H1 (cell line): Measurements from ENCODE around the gene MTARC2. TPM values are rescaled to one million over a fixed set of nuclear protein-coding genes. Genes with fewer than 3 reads are reported as not detected.
A peak's percentile ranks its signal among the peaks of the same experiment; 100 is the strongest.

ENCODE experiments used
- CTCF ChIA-PET: fragments of 300-600 bp; sonication (Branson Sonifier 250); formaldehyde crosslinking; loops from one replicate; lab custom pipeline; 2021; ENCODE audit not compliant: partially characterized antibody; lab: Charles Lee
- POLR2A ChIA-PET: fragments of 300-600 bp; sonication (Branson Sonifier 250); formaldehyde crosslinking; loops from one replicate; lab custom pipeline; 2021; ENCODE audit warnings: inconsistent platforms; ENCODE audit not compliant: partially characterized antibody; lab: Charles Lee
- DNase-seq, 2 experiments: peaks; one replicate each; pipeline versions ENCODE4 v3.0.0 to v3.0.0-alpha.2; 2010 to 2022; ENCODE audit warnings: low spot score in 2 of 2, low read depth in 1 of 2, mixed read lengths in 1 of 2
- FAIRE-seq: peaks from 2 replicates; lab custom pipeline; 2011; peaks lifted over from hg19 to GRCh38; lab: Jason Lieb, UNC
- H2AFZ ChIP-seq: 2 replicates; pipeline ENCODE4 v1.8.1; 2012; ENCODE audit warnings: low read length, inconsistent platforms
- H2AK5ac ChIP-seq: 2 replicates; pipeline ENCODE4 v1.6.1; 2013; ENCODE audit warnings: low read depth, low read length
- H2BK120ac ChIP-seq: replicated peaks from 2 replicates; pipeline ENCODE3; 2013; ENCODE audit warnings: low read depth, low read length, inconsistent platforms
- H2BK12ac ChIP-seq: 2 replicates; pipeline ENCODE4 v1.6.1; 2013; ENCODE audit warnings: low read depth, low read length
- H2BK15ac ChIP-seq: 2 replicates; pipeline ENCODE4 v1.6.1; 2013; ENCODE audit warnings: low read length
- H2BK20ac ChIP-seq: 2 replicates; pipeline ENCODE4 v1.6.1; 2013; ENCODE audit warnings: low read length
- H2BK5ac ChIP-seq: 2 replicates; pipeline ENCODE4 v1.6.1; 2013; ENCODE audit warnings: low read depth, low read length
- H3K14ac ChIP-seq: 2 replicates; pipeline ENCODE4 v1.6.1; 2013; ENCODE audit warnings: inconsistent platforms; ENCODE audit not compliant: insufficient read length
- H3K18ac ChIP-seq: 2 replicates; pipeline ENCODE4 v1.6.1; 2013; ENCODE audit warnings: low read length; ENCODE audit errors: extremely low read depth
- H3K23ac ChIP-seq: 2 replicates; pipeline ENCODE4 v1.6.1; 2013; ENCODE audit warnings: inconsistent platforms; ENCODE audit not compliant: insufficient read length
- H3K23me2 ChIP-seq: 2 replicates; pipeline ENCODE4 v1.6.1; 2013; ENCODE audit warnings: low read depth, low read length
- H3K27ac ChIP-seq: 2 replicates; pipeline ENCODE4 v1.6.1; 2011; ENCODE audit warnings: low read depth, low read length, inconsistent platforms
- H3K27me3 ChIP-seq, 4 experiments: replicated peaks in 1 of 4; 1 replicate in 1 of 4; 2 replicates in 3 of 4; pipeline versions ENCODE4 v1.6.1 to v1.8.1; 2011 to 2013; ENCODE audit warnings: low read length in 3 of 4, mild to moderate bottlenecking in 3 of 4, inconsistent platforms in 2 of 4, mixed read lengths in 2 of 4, moderate library complexity in 1 of 4; ENCODE audit not compliant: control insufficient read depth in 3 of 4, insufficient read depth in 3 of 4; ENCODE audit errors: extremely low read depth in 1 of 4
- H3K36me3 ChIP-seq, 4 experiments: 2 replicates each; pipeline versions ENCODE4 v1.6.1 to v1.8.1; 2011 to 2013; ENCODE audit warnings: mild to moderate bottlenecking in 4 of 4, low read length in 3 of 4, moderate library complexity in 2 of 4, control low read depth in 1 of 4, inconsistent platforms in 1 of 4; ENCODE audit not compliant: insufficient read depth in 4 of 4, control insufficient read depth in 2 of 4
- H3K4ac ChIP-seq: replicated peaks from 2 replicates; pipeline ENCODE3; 2013; ENCODE audit warnings: low read length, low read depth, mixed read lengths, inconsistent platforms; ENCODE audit not compliant: insufficient read length
- H3K4me1 ChIP-seq, 4 experiments: replicated peaks in 1 of 4; 1 replicate in 1 of 4; 2 replicates in 3 of 4; pipeline versions ENCODE4 v1.6.1 to v1.8.1; 2011 to 2013; ENCODE audit warnings: low read length in 3 of 4, inconsistent platforms in 2 of 4, mixed read lengths in 1 of 4; ENCODE audit not compliant: insufficient read depth in 4 of 4, control insufficient read depth in 3 of 4
- H3K4me2 ChIP-seq, 2 experiments: 2 replicates each; pipeline versions ENCODE4 v1.6.1 to v1.8.1; 2011 to 2013; ENCODE audit warnings: low read depth in 2 of 2, low read length in 2 of 2, control low read depth in 1 of 2, inconsistent platforms in 1 of 2, mild to moderate bottlenecking in 1 of 2; ENCODE audit not compliant: insufficient read depth in 1 of 2
- H3K4me3 ChIP-seq, 4 experiments: fragments of 200-600, 300-600 bp in 1 of 4; sonication (generic), shearing (Covaris generic), sonication (Bioruptor Twin) in 1 of 4; 2 replicates each; pipeline versions ENCODE4 v1.5.1 to v1.8.1; 2011 to 2016; ENCODE audit warnings: low read length in 4 of 4, low read depth in 3 of 4, control low read depth in 2 of 4, inconsistent platforms in 2 of 4, mild to moderate bottlenecking in 2 of 4, mixed read lengths in 1 of 4, moderate library complexity in 1 of 4; ENCODE audit not compliant: insufficient read depth in 2 of 4; ENCODE audit errors: extremely low read depth in 1 of 4
- H3K56ac ChIP-seq: replicated peaks from 2 replicates; pipeline ENCODE3; 2013; ENCODE audit warnings: low read depth, mild to moderate bottlenecking, mixed read lengths, low read length, inconsistent platforms; ENCODE audit not compliant: insufficient read length
- H3K79me1 ChIP-seq: 2 replicates; pipeline ENCODE4 v1.6.1; 2013; ENCODE audit warnings: low read depth, low read length, control low read depth
- H3K79me2 ChIP-seq, 2 experiments: 2 replicates each; pipeline versions ENCODE4 v1.6.1 to v1.8.1; 2012 to 2013; ENCODE audit warnings: low read length in 2 of 2, mild to moderate bottlenecking in 2 of 2, inconsistent platforms in 1 of 2; ENCODE audit not compliant: insufficient read depth in 2 of 2, control insufficient read depth in 1 of 2
- H3K9ac ChIP-seq, 4 experiments: replicated peaks in 1 of 4; 1 replicate in 1 of 4; 2 replicates in 3 of 4; pipeline versions ENCODE4 v1.6.1 to v1.8.1; 2011 to 2013; ENCODE audit warnings: low read depth in 3 of 4, low read length in 3 of 4, control low read depth in 2 of 4, mild to moderate bottlenecking in 2 of 4, moderate library complexity in 2 of 4, inconsistent platforms in 1 of 4; ENCODE audit errors: extremely low read depth in 1 of 4
- H3K9me3 ChIP-seq, 2 experiments: 2 replicates each; pipeline versions ENCODE4 v1.6.1 to v1.8.1; 2012 to 2013; ENCODE audit warnings: mild to moderate bottlenecking in 2 of 2, moderate library complexity in 2 of 2, control low read depth in 1 of 2, inconsistent platforms in 1 of 2, low read depth in 1 of 2, low read length in 1 of 2, mixed read lengths in 1 of 2; ENCODE audit not compliant: insufficient read depth in 2 of 2
- H4K20me1 ChIP-seq, 2 experiments: replicated peaks in 1 of 2; 2 replicates each; pipeline versions ENCODE3 to v1.8.1; 2011 to 2013; ENCODE audit warnings: inconsistent platforms in 2 of 2, low read length in 2 of 2, mild to moderate bottlenecking in 1 of 2; ENCODE audit not compliant: insufficient read depth in 2 of 2, control insufficient read depth in 1 of 2
- H4K5ac ChIP-seq: 2 replicates; pipeline ENCODE4 v1.6.1; 2013; ENCODE audit warnings: low read length, low read depth, mixed read lengths, inconsistent platforms; ENCODE audit not compliant: insufficient read length
- H4K8ac ChIP-seq: 2 replicates; pipeline ENCODE4 v1.8.0; 2013; ENCODE audit warnings: mild to moderate bottlenecking, moderate library complexity, low read length, inconsistent platforms; ENCODE audit not compliant: insufficient read depth; ENCODE audit errors: extremely low read depth
- H4K91ac ChIP-seq: replicated peaks from 2 replicates; pipeline ENCODE3; 2013; ENCODE audit warnings: low read length, mixed read lengths, inconsistent platforms; ENCODE audit not compliant: insufficient read length
- BACH1 ChIP-seq: IDR thresholded peaks from 2 replicates; pipeline ENCODE4 v1.6.1; 2012; ENCODE audit warnings: low read length, improper control_type of control experiment
- CBX8 ChIP-seq: fragments of 300-800, 300-1000 bp; sonication (generic); IDR thresholded peaks from 2 replicates; pipeline ENCODE4 v1.7.1; 2016; ENCODE audit warnings: low read depth, low read length, borderline replicate concordance
- EGR1 ChIP-seq: IDR thresholded peaks from 2 replicates; pipeline ENCODE4 v1.6.1; 2011; ENCODE audit warnings: low read depth, low read length, borderline replicate concordance
- FOSL1 ChIP-seq: IDR thresholded peaks from 2 replicates; pipeline ENCODE4 v1.6.1; 2011; ENCODE audit warnings: mild to moderate bottlenecking, low read depth, low read length, moderate library complexity; ENCODE audit not compliant: insufficient read depth
- JUN ChIP-seq: IDR thresholded peaks from 2 replicates; pipeline ENCODE4 v1.6.1; 2011; ENCODE audit warnings: low read depth, mild to moderate bottlenecking, improper control_type of control experiment, low read length
- KDM1A ChIP-seq: fragments of 200-600, 300-600 bp; sonication (generic); IDR thresholded peaks from 2 replicates; pipeline ENCODE4 v1.7.1; 2016; ENCODE audit warnings: mild to moderate bottlenecking, low read length, borderline replicate concordance
- NANOG ChIP-seq: IDR thresholded peaks from 2 replicates; pipeline ENCODE4 v1.6.1; 2011; ENCODE audit warnings: low read length, low read depth, mild to moderate bottlenecking, inconsistent platforms; ENCODE audit not compliant: insufficient read depth, poor library complexity, severe bottlenecking
- RFX5 ChIP-seq: IDR thresholded peaks from 2 replicates; pipeline ENCODE4 v1.6.1; 2011; ENCODE audit warnings: low read depth, low read length, improper control_type of control experiment, borderline replicate concordance
- SP4 ChIP-seq: IDR thresholded peaks from 2 replicates; pipeline ENCODE4 v1.6.1; 2012; ENCODE audit warnings: low read length, inconsistent platforms
- TEAD4 ChIP-seq: IDR thresholded peaks from 2 replicates; pipeline ENCODE4 v1.6.1; 2012; ENCODE audit warnings: low read depth, low read length, inconsistent platforms, mixed read lengths
- whole genome bisulfite sequencing, 2 experiments: shearing (Covaris generic) in 1 of 2; methylation state at CpG; one replicate each; pipeline versions ENCODE4 v1.1.6 to v1.1.7; 2013 to 2015; ENCODE audit warnings: low lambda C conversion rate in 2 of 2, mixed read lengths in 2 of 2, inconsistent platforms in 1 of 2, low coverage in 1 of 2, missing lambda C conversion rate in 1 of 2; ENCODE audit not compliant: insufficient replicate concordance in 2 of 2, insufficient coverage in 1 of 2, insufficient read length in 1 of 2; ENCODE audit errors: extremely low coverage in 1 of 2, missing lambda C conversion rate in 1 of 2; 5-methylcytosine and 5-hydroxymethylcytosine counted together
- polyA plus RNA-seq, 7 experiments: library from polyadenylated mRNA; depleted of rRNA in 3 of 7; stranded (reverse) in 5 of 7; unstranded in 2 of 7; fragments of >200 nt in 5 of 7; fragments of 200-250 nt in 2 of 7; gene quantifications; 1 replicate in 5 of 7; 2 replicates in 1 of 7; 4 replicates in 1 of 7; pipeline versions ENCODE4 v1.2.1 to v1.2.3, GENCODE V29; 2011 to 2013; ENCODE audit warnings: missing spikeins in 2 of 7, mixed read lengths in 2 of 7
- total RNA-seq: library from RNA; stranded (reverse); fragmentation: NEBNext Ultra II Directional; extraction: Animal tissue kit (Norgen Biotek cat#: 25700); gene quantifications from 2 replicates; pipeline ENCODE4 v1.2.1, GENCODE V29; 2021
- TF ChIP-seq, protein P1 (sequence below): IDR thresholded peaks from 2 replicates; pipeline ENCODE4 v1.6.1; 2012; ENCODE audit warnings: inconsistent platforms

MTARC2 gene
- total and polyA plus RNA-seq, 2 of the 8 experiments (the other 6 are each of a cell fraction or from before 2014, with no cell fraction given) = 7.2 to 7.9 TPM

- Histone ChIP-seq H2AFZ (no peak overlapping the region), H3K27me3 (peaks cover 0 to 28% (median 15%) of the 10 kb centered on the region in 4 experiments; a peak in 6 of 7 replicates)
- no peak for FAIRE-seq
Measured at GRCh38 chr1:220746851-220747250, 1.3 kb upstream of the MTARC2 start.

More at GRCh38 chr1:220746851-220747250, 1.3 kb upstream of the MTARC2 start:
- peaks cover 3 to 9% (median 7%) of the 10 kb centered on the region in 4 experiments; a peak in 5 of 7 replicates for H3K4me1 ChIP-seq
- no peak overlapping the region for H3K4ac ChIP-seq
- H3K9me3 ChIP-seq = no peaks in the 10 kb centered on the region
- H3K23me2 ChIP-seq = peaks cover 9% of the 10 kb centered on the region
- H2AK5ac ChIP-seq = no peak overlapping the region
- no peak overlapping the region for H3K56ac ChIP-seq
- WGBS, 2 experiments = 86% methylated on average over 3 of the region's 3 CpGs; no CpG with 5 or more reads in 1 of the 2 experiments
- H2BK5ac ChIP-seq = no peak overlapping the region
- no peaks in the 10 kb centered on the region for H3K79me1 ChIP-seq
- no peak overlapping the region for H4K8ac ChIP-seq
- H3K18ac ChIP-seq = no peak overlapping the region
- peaks cover 0 to 10% of the 10 kb centered on the region in 2 experiments; a peak in 2 of 4 replicates for H3K79me2 ChIP-seq
- DNase-seq = no peak
- H4K5ac ChIP-seq = no peak overlapping the region
- TF ChIP-seq SP4 (no peak), JUN (no peak), NANOG (no peak), BACH1 (no peak), EGR1 (no peak), RFX5 (no peak), FOSL1 (no peak), TEAD4 (no peak), CBX8 (no peak), KDM1A (no peak)
- TF ChIP-seq, protein P1, sequence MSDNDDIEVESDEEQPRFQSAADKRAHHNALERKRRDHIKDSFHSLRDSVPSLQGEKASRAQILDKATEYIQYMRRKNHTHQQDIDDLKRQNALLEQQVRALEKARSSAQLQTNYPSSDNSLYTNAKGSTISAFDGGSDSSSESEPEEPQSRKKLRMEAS = no peak
- H4K20me1 ChIP-seq = no peaks in the 10 kb centered on the region
- H2BK15ac ChIP-seq = no peak overlapping the region
- H3K36me3 ChIP-seq = no peaks in the 10 kb centered on the region
- peak overlapping the region in 1 of 4 experiments; percentile 76; a peak in 1 of 8 replicates for H3K4me3 ChIP-seq
- POLR2A ChIA-PET = interaction anchor here (0.7 to 4.8 kb wide), 7 partner anchors 9 to 64 kb away, joined by 3 to 70 read pairs (median 7); partner anchors contain the start of gene MTARC1
- H3K9ac ChIP-seq = no peak overlapping the region
- H3K14ac ChIP-seq = no peak overlapping the region
- CTCF ChIA-PET = interaction anchor here (0.6 to 5.9 kb wide), 7 partner anchors 13 to 61 kb away, joined by 3 to 42 read pairs (median 6); partner anchors contain the start of gene MTARC1
- H2BK120ac ChIP-seq = no peak overlapping the region
- H3K23ac ChIP-seq = no peak overlapping the region
- H3K4me2 ChIP-seq = peak overlapping the region in 1 of 2 experiments; percentile 97; a peak in 1 of 4 replicates
- H2BK20ac ChIP-seq = no peak overlapping the region
- H2BK12ac ChIP-seq = peak overlapping the region; percentile 42; the same call in 1 of the 2 replicates
- no peak overlapping the region for H3K27ac ChIP-seq
- no peak overlapping the region for H4K91ac ChIP-seq
